Measurements from ENCODE around the gene CACNA1E. TPM values are rescaled to one million over a fixed set of nuclear protein-coding genes. Genes with fewer than 3 reads are reported as not detected.

CACNA1E gene
- total and polyA plus RNA-seq, 2 donors (not counting 1 experiment from before 2014, with no cell fraction given), result 0.37 to 0.40 TPM

DNA sequence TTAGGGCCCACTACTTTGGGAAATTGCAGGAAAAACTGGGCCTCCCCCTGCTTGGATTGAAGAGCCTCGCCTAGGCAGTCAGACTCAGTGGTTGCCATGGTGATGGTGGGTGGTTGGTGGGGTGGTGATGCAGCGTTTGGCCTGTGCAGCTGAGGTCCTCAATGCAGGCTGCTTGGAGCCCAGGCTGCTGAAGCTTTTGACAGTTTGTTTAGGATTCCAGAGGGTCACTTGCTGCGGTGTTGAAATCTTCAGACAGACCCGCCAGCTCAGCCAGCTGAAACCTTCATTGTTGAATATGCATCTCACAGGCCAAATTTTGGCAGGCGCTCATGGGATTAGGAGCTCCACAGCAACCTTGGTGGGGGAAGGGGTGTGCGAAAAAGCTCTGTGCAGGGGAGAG, 67.9 kb downstream of the CACNA1E start:
- CTCF ChIA-PET, result interaction anchor here (0.5 kb wide), 1 partner anchor 324 kb away, joined by 3 read pairs; no protein-coding TSS in a partner anchor
- intact Hi-C loops (cut with micrococcal nuclease), result no loop called here
- POLR2A ChIA-PET, result no interaction called here

GRCh38 chr1:181551754-181552153, 68.4 kb downstream of the CACNA1E start:
- H3K4me1 Mint-ChIP-seq, result no peaks in the 10 kb centered on the region
- ChIA-PET POLR2A (no interaction called here), CTCF (interaction anchor here (0.5 to 0.7 kb wide), 2 partner anchors 324 to 1342 kb away, joined by 3 to 4 read pairs; no protein-coding TSS in a partner anchor)
- no peak overlapping the region for H3K4me3 Mint-ChIP-seq
- Histone ChIP-seq H3K27ac (ENCODE audit: low read length in 2 of 2) (no peak overlapping the region), H4K20me1 (ENCODE audit: control insufficient read depth, insufficient read depth, low read length, poor library complexity, severe bottlenecking) (no peaks in the 10 kb centered on the region), H3K4me1 (ENCODE audit: control insufficient read depth in 2 of 2, insufficient read depth in 2 of 2, low read length in 2 of 2) (no peaks in the 10 kb centered on the region), H3K4me3 (ENCODE audit: control extremely low read depth in 1 of 5, extremely low read depth in 1 of 5, insufficient read depth in 1 of 5, low read depth in 2 of 5, low read length in 4 of 5) (no peak overlapping the region), H3K4me2 (replicated peaks; ENCODE audit: low read depth, low read length, poor library complexity, severe bottlenecking) (no peak overlapping the region), H3K9me3 (ENCODE audit: control extremely low read depth in 1 of 3, control insufficient read depth in 2 of 3, insufficient read depth in 1 of 3, low read length in 2 of 3) (no peaks in the 10 kb centered on the region), H3K27me3 (replicated peaks in 1 of 4; ENCODE audit: control extremely low read depth in 1 of 4, control insufficient read depth in 3 of 4, insufficient read depth in 4 of 4, low read length in 3 of 4) (peaks cover 0 to 4% (median 1%) of the 10 kb centered on the region in 4 experiments), H3K36me3 (replicated peaks in 1 of 2; ENCODE audit: control extremely low read depth in 1 of 2, control insufficient read depth in 1 of 2, extremely low read depth in 1 of 2, insufficient read depth in 2 of 2, low read length in 1 of 2) (no peaks in the 10 kb centered on the region), H3K9ac (ENCODE audit: low read length) (no peak overlapping the region), H2AFZ (ENCODE audit: insufficient read depth, low read depth, low read length, poor library complexity, severe bottlenecking) (no peak overlapping the region), H3K79me2 (ENCODE audit: control insufficient read depth, insufficient read depth, low read length) (no peaks in the 10 kb centered on the region)
- peaks cover 14% of the 10 kb centered on the region for H3K27me3 Mint-ChIP-seq
- no peak for TF ChIP-seq EZH2 (IDR thresholded peaks at IDR 0.05; ENCODE audit: borderline replicate concordance, insufficient read depth, low read depth, low read length, poor library complexity, severe bottlenecking)
- no peak for TF ChIP-seq CTCF (IDR thresholded peaks at IDR 0.05)
- DNase-seq, result no peak
- intact Hi-C loops (cut with micrococcal nuclease), result no loop called here
- H3K27ac Mint-ChIP-seq, result no peak overlapping the region
- no peaks in the 10 kb centered on the region for H3K9me3 Mint-ChIP-seq (ENCODE audit: insufficient read depth)
- WGBS (ENCODE audit: insufficient coverage), result 81% methylated on average over 2 of the region's 3 CpGs
- no peak for ATAC-seq (ENCODE audit: low read depth)

More for the DNA sequence above, 67.9 kb downstream of the CACNA1E start:
- peaks cover 0 to 3% (median 1%) of the 10 kb centered on the region in 4 experiments for H3K27me3 ChIP-seq (replicated peaks in 1 of 4; ENCODE audit: control extremely low read depth in 1 of 4, control insufficient read depth in 3 of 4, insufficient read depth in 4 of 4, low read length in 3 of 4)
- H3K79me2 ChIP-seq (ENCODE audit: control insufficient read depth, insufficient read depth, low read length), result no peaks in the 10 kb centered on the region
- no peak overlapping the region for H3K4me2 ChIP-seq (replicated peaks; ENCODE audit: low read depth, low read length, poor library complexity, severe bottlenecking)
- Mint-ChIP-seq H3K4me3 (no peak overlapping the region), H3K9me3 (ENCODE audit: insufficient read depth) (no peaks in the 10 kb centered on the region), H3K27ac (no peak overlapping the region), H3K4me1 (no peaks in the 10 kb centered on the region), H3K27me3 (peaks cover 16% of the 10 kb centered on the region)
- H4K20me1 ChIP-seq (ENCODE audit: control insufficient read depth, insufficient read depth, low read length, poor library complexity, severe bottlenecking), result no peaks in the 10 kb centered on the region
- H2AFZ ChIP-seq (ENCODE audit: insufficient read depth, low read depth, low read length, poor library complexity, severe bottlenecking), result no peak overlapping the region
- H3K9ac ChIP-seq (ENCODE audit: low read length), result no peak overlapping the region
- WGBS (ENCODE audit: insufficient coverage), result 62% methylated on average over 5 of the region's 6 CpGs
- H3K27ac ChIP-seq (ENCODE audit: low read length in 2 of 2), result no peak overlapping the region
- H3K4me3 ChIP-seq (ENCODE audit: control extremely low read depth in 1 of 5, extremely low read depth in 1 of 5, insufficient read depth in 1 of 5, low read depth in 2 of 5, low read length in 4 of 5), result no peak overlapping the region
- H3K36me3 ChIP-seq (replicated peaks in 1 of 2; ENCODE audit: control extremely low read depth in 1 of 2, control insufficient read depth in 1 of 2, extremely low read depth in 1 of 2, insufficient read depth in 2 of 2, low read length in 1 of 2), result no peaks in the 10 kb centered on the region
- ATAC-seq (ENCODE audit: low read depth) (no peak), DNase-seq (no peak)
- no peak for TF ChIP-seq CTCF (IDR thresholded peaks at IDR 0.05)
- TF ChIP-seq EZH2 (IDR thresholded peaks at IDR 0.05; ENCODE audit: borderline replicate concordance, insufficient read depth, low read depth, low read length, poor library complexity, severe bottlenecking), result no peak
- H3K9me3 ChIP-seq (ENCODE audit: control extremely low read depth in 1 of 3, control insufficient read depth in 2 of 3, insufficient read depth in 1 of 3, low read length in 2 of 3), result no peaks in the 10 kb centered on the region
- H3K4me1 ChIP-seq (ENCODE audit: control insufficient read depth in 2 of 2, insufficient read depth in 2 of 2, low read length in 2 of 2), result no peaks in the 10 kb centered on the region
